Heart right ventricle (tissue), 16 donors: ENCODE data around the gene PTGIR. TPM values are rescaled to one million over a fixed set of nuclear protein-coding genes. Genes with fewer than 3 reads are reported as not detected.

Experiments
- ATAC-seq, 8 donors: fragments of 200-7000 bp; cut with Tn5 transposase; one replicate each; pipeline ENCODE4 v1.9.1; 2020; ENCODE audit warnings: mild to moderate bottlenecking in 8 of 8, moderate library complexity in 8 of 8, moderate number of reproducible peaks in 1 of 8
- DNase-seq, 2 donors: peaks; one replicate each; pipeline ENCODE4 v3.0.0-alpha.2; 2020
- H3K27ac ChIP-seq, 10 donors: fragments of 200-600 bp; sonication (generic) in 2 of 10; one replicate each; pipeline versions ENCODE4 v1.5.0 to v1.8.0; 2020 to 2022; ENCODE audit warnings: mild to moderate bottlenecking in 3 of 10
- H3K27me3 ChIP-seq, 7 donors: fragments of 200-600 bp; one replicate each; pipeline ENCODE4 v1.8.0; 2021 to 2022; ENCODE audit warnings: mild to moderate bottlenecking in 2 of 7
- H3K36me3 ChIP-seq, 9 donors: fragments of 200-600 bp; sonication (generic) in 1 of 9; one replicate each; pipeline versions ENCODE4 v1.5.0 to v1.8.0; 2020 to 2022; ENCODE audit warnings: mild to moderate bottlenecking in 2 of 9
- H3K4me1 ChIP-seq, 9 donors: fragments of 200-600 bp; sonication (generic) in 1 of 9; one replicate each; pipeline versions ENCODE4 v1.5.0 to v1.8.0; 2020 to 2022; ENCODE audit warnings: mild to moderate bottlenecking in 4 of 9
- H3K4me3 ChIP-seq, 10 donors: fragments of 200-600 bp; sonication (generic) in 2 of 10; one replicate each; pipeline versions ENCODE4 v1.5.0 to v1.8.0; 2020 to 2022; ENCODE audit warnings: mild to moderate bottlenecking in 7 of 10, moderate library complexity in 2 of 10
- H3K9me3 ChIP-seq, 11 donors: fragments of 200-600 bp in 10 of 11; sonication (generic) in 2 of 11; one replicate each; pipeline versions ENCODE4 v1.5.0 to v1.8.0; 2013 to 2022; ENCODE audit warnings: mild to moderate bottlenecking in 2 of 11, control low read depth in 1 of 11, moderate library complexity in 1 of 11
- WGBS, 2 donors: extraction: QIAGEN DNeasy Blood & Tissue Kit; methylation state at CpG; one replicate each; pipeline ENCODE4 v1.1.7; 2013; ENCODE audit warnings: inconsistent platforms in 1 of 2; 5-methylcytosine and 5-hydroxymethylcytosine counted together
- intact Hi-C, 10 donors: fragments of 100-400 bp; cut with DNase I; formaldehyde crosslinking; loops; one replicate each; pipeline versions ENCODE4 v1.11.1 to v1.14.2; 2022
- polyA plus RNA-seq, 2 donors: library from polyadenylated mRNA; stranded (reverse); fragments of 200-250 nt; gene quantifications; one replicate each; pipeline ENCODE4 v1.2.3, GENCODE V29; 2013
- total RNA-seq, 10 donors: library from RNA; stranded (reverse); fragmentation: NEBNext Ultra II Directional in 3 of 10; extraction: Animal tissue kit (Norgen Biotek cat#: 25700) in 3 of 10; gene quantifications; one replicate each; pipeline versions ENCODE4 v1.2.1 to v1.2.4, GENCODE V29; 2021 to 2023
- TF ChIP-seq, protein P1 (sequence below), 9 donors: fragments of 200-600 bp; sonication (generic) in 2 of 9; IDR thresholded peaks; one replicate each; pipeline versions ENCODE4 v1.5.0 to v1.8.0; 2021 to 2022; ENCODE audit warnings: antibody characterized with exemption in 9 of 9, mild to moderate bottlenecking in 5 of 9, moderate library complexity in 1 of 9
- donor health status: Arrhythmogenic right ventricular cardiomyopathy.
- donor health status: ischemic (EF 13 %, LVEDD 7.1; RV severe dilation, severe dysfunction).
- donor health status: healthy with polysubstance abuse.
- donor health status: DM: no; HTN: yes; CAD: no.
- donor health status: DM: no; HTN: no; CAD: no.
- donor health status: ischemic (EF 25% LVEDD 6.9; RV normal size, moderate dysfunction).
- donor health status: ischemic (EF 25% LVEDD 5.7; RV mildly dilated, moderate dysfunction).
- donor health status: healthy.
- donor health status: DM: yes; HTN: yes; CAD: no.
- donor health status: Ischemic cardiomyopathy.
- donor health status: ischemic (EF 35%, LVEDD 5.7; RV mildly dilated, moderate dysfunction).
- donor health status: nonischemic (EF 11% LVEDD 7.7; RV severe dilation, severe dysfunction).
- donor health status: DM: yes; HTN: yes; CAD: no.
- donor health status: PGD.
- donor health status: ischemic (EF 29% LVEDD 5.4; RV normal size, mild dysfunction).
- donor health status: nonischemic (EF 23%, LVEDD 6.1; RV moderate dilation, normal function).

Gene PTGIR
- total and polyA plus RNA-seq, 12 donors = 1.4 to 13.7 (median 3.4) TPM

DNA sequence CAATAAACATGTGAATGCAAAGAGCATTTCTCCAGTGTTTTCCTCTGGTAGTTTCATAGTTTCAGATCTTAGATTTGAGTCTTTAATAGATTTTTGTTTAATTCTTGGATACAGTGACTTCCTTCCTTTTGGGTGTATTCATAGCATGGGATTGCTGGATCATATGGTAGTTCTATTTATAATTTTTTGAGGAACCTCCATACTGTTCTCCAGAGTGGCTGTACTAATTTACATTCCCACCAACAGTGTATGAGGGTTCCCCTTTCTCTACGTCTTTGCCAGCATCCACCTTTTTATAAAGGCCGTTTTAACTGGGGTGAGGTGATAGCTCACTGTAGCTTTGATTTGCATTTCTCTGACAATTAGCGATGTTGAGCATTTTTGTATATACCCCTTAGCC is 33.0 kb downstream of the PTGIR start:
- Histone ChIP-seq H3K9me3 (no peaks in the 10 kb centered on the region), H3K27ac (no peak overlapping the region), H3K36me3 (no peaks in the 10 kb centered on the region), H3K27me3 (no peaks in the 10 kb centered on the region), H3K4me1 (peaks cover 0 to 13% (median 0%) of the 10 kb centered on the region in 9 donors), H3K4me3 (no peak overlapping the region)
- 78 to 85% methylated on average over 3 of the region's 3 CpGs for WGBS, 2 donors
- TF ChIP-seq, protein P1, sequence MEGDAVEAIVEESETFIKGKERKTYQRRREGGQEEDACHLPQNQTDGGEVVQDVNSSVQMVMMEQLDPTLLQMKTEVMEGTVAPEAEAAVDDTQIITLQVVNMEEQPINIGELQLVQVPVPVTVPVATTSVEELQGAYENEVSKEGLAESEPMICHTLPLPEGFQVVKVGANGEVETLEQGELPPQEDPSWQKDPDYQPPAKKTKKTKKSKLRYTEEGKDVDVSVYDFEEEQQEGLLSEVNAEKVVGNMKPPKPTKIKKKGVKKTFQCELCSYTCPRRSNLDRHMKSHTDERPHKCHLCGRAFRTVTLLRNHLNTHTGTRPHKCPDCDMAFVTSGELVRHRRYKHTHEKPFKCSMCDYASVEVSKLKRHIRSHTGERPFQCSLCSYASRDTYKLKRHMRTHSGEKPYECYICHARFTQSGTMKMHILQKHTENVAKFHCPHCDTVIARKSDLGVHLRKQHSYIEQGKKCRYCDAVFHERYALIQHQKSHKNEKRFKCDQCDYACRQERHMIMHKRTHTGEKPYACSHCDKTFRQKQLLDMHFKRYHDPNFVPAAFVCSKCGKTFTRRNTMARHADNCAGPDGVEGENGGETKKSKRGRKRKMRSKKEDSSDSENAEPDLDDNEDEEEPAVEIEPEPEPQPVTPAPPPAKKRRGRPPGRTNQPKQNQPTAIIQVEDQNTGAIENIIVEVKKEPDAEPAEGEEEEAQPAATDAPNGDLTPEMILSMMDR (IDR thresholded peaks at IDR 0.05) = no peak
- intact Hi-C loops = no loop called here
- ATAC-seq = no peak
- no peak for DNase-seq

DNA sequence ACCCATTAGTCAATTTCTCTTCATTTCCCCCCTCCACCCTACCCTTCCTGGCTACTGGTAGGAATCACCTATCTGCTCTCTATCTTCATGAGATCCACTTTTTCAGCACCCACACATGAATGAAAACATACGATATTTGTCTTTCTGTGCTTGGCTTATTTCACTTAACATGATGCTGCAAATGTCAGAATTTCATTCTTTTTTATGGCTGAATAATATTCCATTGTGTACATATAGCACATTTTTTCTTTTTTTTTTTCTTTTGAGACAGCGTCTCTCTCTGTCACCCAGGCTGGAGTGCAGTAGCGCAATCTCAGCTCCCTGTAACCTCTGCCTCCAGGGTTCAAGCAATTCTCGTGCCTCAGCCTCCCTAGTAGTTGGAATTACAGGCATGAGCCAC is 33.6 kb downstream of the PTGIR start:
- Histone ChIP-seq H3K4me1 (peaks cover 0 to 13% (median 0%) of the 10 kb centered on the region in 9 donors), H3K27ac (no peak overlapping the region), H3K9me3 (no peaks in the 10 kb centered on the region), H3K4me3 (no peak overlapping the region), H3K36me3 (no peaks in the 10 kb centered on the region), H3K27me3 (no peaks in the 10 kb centered on the region)
- WGBS, 2 donors = 95 to 97% methylated on average over 4 of the region's 4 CpGs
- TF ChIP-seq, protein P1 (IDR thresholded peaks at IDR 0.05) = no peak
- DNase-seq (no peak), ATAC-seq (no peak)
- intact Hi-C loops = no loop called here

DNA sequence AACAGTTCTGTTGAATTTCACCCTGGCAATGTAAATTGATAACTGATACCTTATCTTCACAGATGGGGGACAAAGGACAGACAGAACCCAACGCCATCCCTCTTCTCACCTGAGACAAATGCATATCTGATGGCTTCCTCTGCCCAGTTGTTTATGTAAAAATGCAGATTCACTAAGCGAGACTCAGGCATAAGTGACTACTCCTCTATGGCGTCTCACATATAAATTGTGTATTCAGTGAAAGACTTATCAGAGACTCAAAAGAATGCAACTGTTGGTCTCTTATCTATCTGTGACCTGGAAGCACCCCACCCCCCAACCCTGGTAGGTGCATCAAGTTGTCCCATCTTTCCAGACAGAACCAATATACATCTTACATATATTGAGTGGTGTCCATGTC is 37.0 kb downstream of the PTGIR start:
- Histone ChIP-seq H3K9me3 (no peaks in the 10 kb centered on the region), H3K36me3 (no peaks in the 10 kb centered on the region), H3K27me3 (no peaks in the 10 kb centered on the region), H3K4me3 (no peak overlapping the region), H3K27ac (no peak overlapping the region), H3K4me1 (peaks cover 0 to 14% (median 0%) of the 10 kb centered on the region in 9 donors)
- 79 to 82% methylated on average over 3 of the region's 3 CpGs for whole genome bisulfite sequencing, 2 donors
- DNase-seq (no peak), ATAC-seq (no peak)
- intact Hi-C loops = no loop called here
- TF ChIP-seq, protein P1 (IDR thresholded peaks at IDR 0.05) = no peak

DNA sequence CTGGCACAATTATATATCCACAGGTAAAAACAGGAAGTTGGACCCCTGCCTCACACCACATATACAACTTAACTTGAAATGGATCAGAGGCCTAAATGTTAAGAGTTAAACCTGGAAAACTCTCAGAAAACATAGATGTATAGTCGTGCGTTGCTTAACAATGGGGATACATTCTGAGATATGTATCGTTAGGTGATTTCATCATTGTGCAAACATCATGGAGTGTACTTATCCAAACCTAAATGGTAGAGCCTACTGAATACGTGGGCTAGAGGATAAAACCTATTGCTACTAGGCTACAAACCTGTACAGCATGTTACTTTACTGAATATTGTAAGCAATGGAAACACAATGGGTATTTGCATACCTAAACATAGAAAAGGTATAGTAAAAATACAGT is 38.6 kb downstream of the PTGIR start:
- Histone ChIP-seq H3K27ac (no peak overlapping the region), H3K36me3 (no peaks in the 10 kb centered on the region), H3K4me1 (peaks cover 0 to 6% (median 0%) of the 10 kb centered on the region in 9 donors), H3K9me3 (peaks cover 0 to 3% (median 0%) of the 10 kb centered on the region in 11 donors), H3K27me3 (no peaks in the 10 kb centered on the region), H3K4me3 (no peak overlapping the region)
- DNase-seq (no peak), ATAC-seq (no peak)
- 91 to 93% methylated on average over 4 of the region's 4 CpGs for WGBS, 2 donors
- intact Hi-C loops = no loop called here
- TF ChIP-seq, protein P1 (IDR thresholded peaks at IDR 0.05) = no peak
